Esophagus squamous epithelium (tissue), 5 donors: ENCODE data around the gene GABRR2. TPM values are rescaled to one million over a fixed set of nuclear protein-coding genes. Genes with fewer than 3 reads are reported as not detected.
A peak's percentile ranks its signal among the peaks of the same experiment; 100 is the strongest.

Source experiments
- DNase-seq: peaks from one replicate; lab custom pipeline; 2025; lab: John Stamatoyannopoulos, UW
- H3K27ac ChIP-seq, 4 donors: fragments of 200-600 bp; sonication (generic); one replicate each; pipeline ENCODE4 v1.5.1; 2016 to 2019; ENCODE audit warnings: mild to moderate bottlenecking in 1 of 4
- H3K27me3 ChIP-seq, 4 donors: fragments of 200-600 bp; sonication (generic); 1 replicate in 3 of 4; 2 replicates in 1 of 4; pipeline versions ENCODE4 v1.5.1 to v1.6.0; 2017 to 2021; ENCODE audit warnings: antibody characterized with exemption in 1 of 4
- H3K36me3 ChIP-seq, 3 donors: fragments of 200-600 bp; sonication (generic); one replicate each; pipeline ENCODE4 v1.5.1; 2016 to 2019
- H3K4me1 ChIP-seq, 3 donors: fragments of 200-600 bp; sonication (generic); one replicate each; pipeline ENCODE4 v1.5.1; 2017 to 2019
- H3K4me3 ChIP-seq, 4 donors: fragments of 200-600 bp; sonication (generic); 1 replicate in 3 of 4; 2 replicates in 1 of 4; pipeline ENCODE4 v1.5.1; 2016 to 2019; ENCODE audit warnings: mild to moderate bottlenecking in 2 of 4, moderate library complexity in 1 of 4
- H3K9me3 ChIP-seq, 3 donors: fragments of 200-600 bp; sonication (generic); one replicate each; pipeline ENCODE4 v1.5.1; 2016 to 2019
- POLR2A ChIP-seq, 4 donors: fragments of 450-650 bp; IDR thresholded peaks; one replicate each; pipeline ENCODE4 v1.6.1; 2017; ENCODE audit warnings: antibody characterized with exemption in 4 of 4, mild to moderate bottlenecking in 4 of 4, moderate library complexity in 3 of 4
- WGBS, 2 donors: methylation state at CpG; one replicate each; pipeline ENCODE4 v1.1.5; 2018; 5-methylcytosine and 5-hydroxymethylcytosine counted together
- intact Hi-C: fragments of 100-400 bp; cut with DNase I; formaldehyde crosslinking; loops from one replicate; pipeline ENCODE4 v1.15.0; 2022
- total RNA-seq, 4 donors: library from RNA; depleted of rRNA; stranded (reverse); fragments of >200 nt; gene quantifications; one replicate each; pipeline ENCODE4 v1.1.0, GENCODE V29; 2016
- TF ChIP-seq, protein P1 (sequence below), 6 experiments: fragments of 450-650 bp in 4 of 6; fragments of 200-600 bp in 2 of 6; sonication (generic) in 2 of 6; IDR thresholded peaks; one replicate each; pipeline ENCODE4 v1.5.1; 2016 to 2019; ENCODE audit warnings: antibody characterized with exemption in 6 of 6, mild to moderate bottlenecking in 4 of 6, moderate library complexity in 4 of 6
- donor health status: DM: yes; HTN: yes; CAD: no.

Gene GABRR2
- total RNA-seq, 4 donors from 2014 or later: 0.19 TPM; not detected in 3

DNA sequence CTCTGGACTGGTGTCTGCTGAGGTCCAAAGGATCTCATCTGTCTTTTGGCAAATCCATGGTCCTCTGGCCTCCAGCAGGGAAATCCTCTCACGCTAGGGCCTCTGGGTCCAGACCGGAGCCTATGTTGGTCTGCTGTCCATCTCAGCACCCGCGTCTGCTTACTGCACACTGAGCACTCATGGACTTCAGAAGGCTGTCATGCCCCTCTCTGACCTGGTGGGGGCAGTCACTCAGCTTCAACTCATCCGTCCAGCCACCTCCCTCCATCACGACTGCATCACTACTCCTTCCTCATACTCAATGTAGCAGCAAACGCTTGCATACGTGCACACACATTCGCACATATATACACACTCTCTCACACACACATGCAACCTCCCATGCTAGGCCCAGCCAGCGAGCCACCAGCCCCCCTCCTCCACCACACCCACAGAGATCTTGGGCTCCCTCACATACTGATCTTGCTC is 33.3 kb downstream of the GABRR2 start:
- Histone ChIP-seq H3K9me3 (no peaks in the 10 kb centered on the region), H3K36me3 (no peaks in the 10 kb centered on the region), H3K27me3 (no peaks in the 10 kb centered on the region), H3K4me3 (no peak overlapping the region), H3K4me1 (no peaks in the 10 kb centered on the region), H3K27ac (no peak overlapping the region)
- no peak for DNase-seq
- TF ChIP-seq, protein P1, sequence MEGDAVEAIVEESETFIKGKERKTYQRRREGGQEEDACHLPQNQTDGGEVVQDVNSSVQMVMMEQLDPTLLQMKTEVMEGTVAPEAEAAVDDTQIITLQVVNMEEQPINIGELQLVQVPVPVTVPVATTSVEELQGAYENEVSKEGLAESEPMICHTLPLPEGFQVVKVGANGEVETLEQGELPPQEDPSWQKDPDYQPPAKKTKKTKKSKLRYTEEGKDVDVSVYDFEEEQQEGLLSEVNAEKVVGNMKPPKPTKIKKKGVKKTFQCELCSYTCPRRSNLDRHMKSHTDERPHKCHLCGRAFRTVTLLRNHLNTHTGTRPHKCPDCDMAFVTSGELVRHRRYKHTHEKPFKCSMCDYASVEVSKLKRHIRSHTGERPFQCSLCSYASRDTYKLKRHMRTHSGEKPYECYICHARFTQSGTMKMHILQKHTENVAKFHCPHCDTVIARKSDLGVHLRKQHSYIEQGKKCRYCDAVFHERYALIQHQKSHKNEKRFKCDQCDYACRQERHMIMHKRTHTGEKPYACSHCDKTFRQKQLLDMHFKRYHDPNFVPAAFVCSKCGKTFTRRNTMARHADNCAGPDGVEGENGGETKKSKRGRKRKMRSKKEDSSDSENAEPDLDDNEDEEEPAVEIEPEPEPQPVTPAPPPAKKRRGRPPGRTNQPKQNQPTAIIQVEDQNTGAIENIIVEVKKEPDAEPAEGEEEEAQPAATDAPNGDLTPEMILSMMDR (IDR thresholded peaks at IDR 0.05): peak in 5 of 6 experiments; percentile 8 to 55 (median 26)
- TF ChIP-seq POLR2A (IDR thresholded peaks at IDR 0.05): no peak
- intact Hi-C loops: no loop called here
- 70 to 78% methylated on average over 8 to 10 of the region's 10 CpGs for WGBS, 2 donors

DNA sequence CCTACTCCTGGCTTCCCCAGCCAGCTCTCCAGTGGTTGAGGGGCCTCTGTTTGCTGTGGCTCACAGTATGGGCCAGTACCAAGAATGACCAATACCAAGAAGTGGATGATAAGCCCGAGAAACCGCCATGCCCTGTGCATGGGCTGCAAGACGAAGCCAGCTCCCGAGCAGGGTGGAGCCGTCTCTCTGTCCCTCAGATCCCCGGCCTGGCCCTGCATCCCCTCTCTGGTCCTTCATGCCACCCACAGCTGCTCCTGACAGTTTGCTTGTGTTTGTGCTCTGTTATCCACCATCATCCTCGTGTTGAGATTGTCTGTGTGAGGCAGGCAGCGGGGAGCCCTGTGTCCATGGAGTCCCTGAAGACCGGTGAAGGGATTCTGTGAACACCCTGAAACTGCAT is 36.1 kb downstream of the GABRR2 start:
- no peak for DNase-seq
- Histone ChIP-seq H3K4me1 (no peaks in the 10 kb centered on the region), H3K9me3 (no peaks in the 10 kb centered on the region), H3K36me3 (no peaks in the 10 kb centered on the region), H3K4me3 (no peak overlapping the region), H3K27me3 (no peaks in the 10 kb centered on the region), H3K27ac (no peak overlapping the region)
- intact Hi-C loops: no loop called here
- 91 to 100% methylated on average over 1 to 7 of the region's 9 CpGs for WGBS, 2 donors
- TF ChIP-seq POLR2A (IDR thresholded peaks at IDR 0.05): no peak
- TF ChIP-seq, protein P1 (IDR thresholded peaks at IDR 0.05): no peak

DNA sequence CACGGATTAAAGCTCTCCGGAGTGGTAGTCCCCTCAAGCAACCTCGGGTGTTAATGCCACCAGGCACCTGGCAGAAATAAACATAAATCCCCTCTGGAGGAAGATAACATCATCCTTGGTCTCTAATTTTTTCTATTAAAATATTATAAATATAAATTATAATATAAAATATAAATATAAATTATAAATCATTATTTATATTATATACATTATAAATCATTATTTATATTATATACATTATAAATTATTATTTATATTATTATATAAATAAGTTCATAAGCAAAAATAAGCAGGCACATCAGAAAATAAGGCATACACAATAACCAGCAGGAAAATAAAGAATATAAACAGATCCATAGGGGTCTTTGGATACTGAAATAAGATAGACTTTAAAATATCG is 39.2 kb downstream of the GABRR2 start:
- no peak for DNase-seq
- Histone ChIP-seq H3K27ac (no peak overlapping the region), H3K9me3 (no peaks in the 10 kb centered on the region), H3K4me1 (no peaks in the 10 kb centered on the region), H3K4me3 (no peak overlapping the region), H3K27me3 (no peaks in the 10 kb centered on the region), H3K36me3 (no peaks in the 10 kb centered on the region)
- no peak for TF ChIP-seq POLR2A (IDR thresholded peaks at IDR 0.05)
- TF ChIP-seq, protein P1 (IDR thresholded peaks at IDR 0.05): no peak
- intact Hi-C loops: no loop called here
- WGBS, 2 donors: 83 to 87% methylated on average over 4 of the region's 4 CpGs

DNA sequence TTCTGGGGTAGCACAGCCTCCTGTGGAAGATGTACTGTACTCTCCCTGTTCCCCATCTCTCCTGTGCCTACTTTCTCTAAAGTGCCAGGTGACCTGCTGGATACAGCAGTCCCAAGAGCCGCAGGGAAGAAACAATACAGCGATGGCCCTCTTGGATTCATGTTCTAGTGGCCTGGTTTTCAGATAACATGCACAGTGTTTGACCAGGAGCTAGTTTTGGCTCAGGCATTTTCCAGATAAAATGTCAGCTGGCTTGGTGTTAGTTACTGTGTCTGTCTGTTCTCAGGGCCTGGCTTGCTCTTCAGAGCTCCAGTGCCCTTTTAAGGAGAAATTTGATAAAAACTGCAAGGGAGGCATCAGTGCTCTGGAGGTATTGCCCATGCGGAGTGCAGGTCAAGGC is 41.3 kb downstream of the GABRR2 start:
- DNase-seq: no peak
- Histone ChIP-seq H3K27me3 (no peaks in the 10 kb centered on the region), H3K9me3 (no peaks in the 10 kb centered on the region), H3K4me1 (no peaks in the 10 kb centered on the region), H3K36me3 (no peaks in the 10 kb centered on the region), H3K27ac (no peak overlapping the region), H3K4me3 (no peak overlapping the region)
- 100% methylated on average over 1 of the region's 3 CpGs for WGBS, 2 donors
- TF ChIP-seq POLR2A (IDR thresholded peaks at IDR 0.05): no peak
- TF ChIP-seq, protein P1 (IDR thresholded peaks at IDR 0.05): no peak
- intact Hi-C loops: no loop called here

DNA sequence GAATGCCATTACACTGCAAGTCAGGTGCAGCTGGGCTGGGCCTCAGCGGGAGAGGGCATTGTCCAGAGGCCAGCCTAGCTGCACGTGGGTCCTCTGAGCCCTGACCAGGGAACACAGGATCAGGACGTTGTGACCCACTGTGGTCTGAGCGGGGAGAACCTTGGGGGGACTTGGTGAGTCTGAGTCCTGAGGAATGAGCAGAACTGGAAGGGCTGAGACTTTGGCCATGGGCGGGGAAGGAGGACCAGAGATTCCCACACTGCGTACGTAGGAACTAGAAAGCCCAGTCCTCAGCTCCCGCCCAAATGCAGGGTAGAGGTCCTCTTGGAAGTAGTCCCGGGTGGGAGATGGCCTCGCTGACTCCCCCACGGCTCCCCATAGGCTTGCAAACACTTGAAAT is 42.5 kb downstream of the GABRR2 start:
- no peak for DNase-seq

More for the DNA sequence above, 42.5 kb downstream of the GABRR2 start:
- WGBS, 2 donors: 82 to 84% methylated on average over 8 to 11 of the region's 11 CpGs
- Histone ChIP-seq H3K27ac (no peak overlapping the region), H3K4me1 (no peaks in the 10 kb centered on the region), H3K4me3 (no peak overlapping the region), H3K27me3 (no peaks in the 10 kb centered on the region), H3K9me3 (no peaks in the 10 kb centered on the region), H3K36me3 (no peaks in the 10 kb centered on the region)
- intact Hi-C loops: no loop called here
- TF ChIP-seq, protein P1 (IDR thresholded peaks at IDR 0.05): no peak
- no peak for TF ChIP-seq POLR2A (IDR thresholded peaks at IDR 0.05)
